Upper lobe of right lung (tissue), 1 donor: ENCODE results near the gene FAM53B. TPM values are rescaled to one million over a fixed set of nuclear protein-coding genes. Genes with fewer than 3 reads are reported as not detected.
"Not testable (repeated sequence)": the region's sequence is repeated elsewhere in the genome, so short reads cannot be mapped to it uniquely, and the experiment has no call there.

Source experiments
- ATAC-seq: fragments of 200-7000 bp; cut with Tn5 transposase; one replicate; pipeline ENCODE4 v1.9.1; 2020; ENCODE audit warnings: mild to moderate bottlenecking, moderate library complexity
- DNase-seq: peaks from one replicate; pipeline ENCODE4 v3.0.0-alpha.2; 2020
- H3K27ac ChIP-seq: fragments of 200-600 bp; one replicate; pipeline ENCODE4 v1.8.0; 2022
- H3K27me3 ChIP-seq: fragments of 200-600 bp; one replicate; pipeline ENCODE4 v1.8.0; 2022; ENCODE audit warnings: mild to moderate bottlenecking
- H3K36me3 ChIP-seq: fragments of 200-600 bp; one replicate; pipeline ENCODE4 v1.8.0; 2022
- H3K4me1 ChIP-seq: fragments of 200-600 bp; one replicate; pipeline ENCODE4 v1.8.0; 2022
- H3K4me3 ChIP-seq: fragments of 200-600 bp; one replicate; pipeline ENCODE4 v1.8.0; 2022; ENCODE audit warnings: mild to moderate bottlenecking
- H3K9me3 ChIP-seq: fragments of 200-600 bp; one replicate; pipeline ENCODE4 v1.8.0; 2022
- CTCF ChIP-seq: fragments of 200-600 bp; IDR thresholded peaks from one replicate; pipeline ENCODE4 v1.8.0; 2022; ENCODE audit warnings: antibody characterized with exemption
- intact Hi-C: fragments of 100-400 bp; cut with DNase I; formaldehyde crosslinking; loops from one replicate; pipeline ENCODE4 v1.11.0; 2022
- long read RNA-seq: library from polyadenylated mRNA; unstranded; transcript quantifications from one replicate; pipeline ENCODE4 v2.0.0, GENCODE V29; 2021
- total RNA-seq: library from RNA; stranded (reverse); fragmentation: NEBNext Ultra II Directional; extraction: Animal tissue kit (Norgen Biotek cat#: 25700); gene quantifications from one replicate; pipeline ENCODE4 v1.2.1, GENCODE V29; 2021
- donor health status: DM: no; HTN: yes; CAD: no; lungs with severe emphysema.

The FAM53B gene
- total RNA-seq, result 31.4 TPM
- long read RNA-seq, full-length matches to known transcripts, result 14 of 27 reads
- long read RNA-seq, partial matches to known transcripts, result 8 of 27 reads
- long read RNA-seq, other reads (novel, unspliced or antisense), result 5 of 27 reads

GRCh38 chr10:124744102-124745050 lies at the start of gene FAM53B:
TSS of gene FAM53B (minus strand) at chr10:124744378. CDS start at chr10:124706713, 37,665 bp downstream.
- ATAC-seq, result peak; percentile 85
- intact Hi-C loops, result loop anchor here (5.0 kb wide), 1 partner anchor 207 kb away; no protein-coding TSS in a partner anchor
- TF ChIP-seq CTCF, result no peak

GRCh38 chr10:124792998-124793352 lies 48.8 kb upstream of the FAM53B start:
- H3K4me1 ChIP-seq, result peaks cover 8% of the 10 kb centered on the region
- no peak for TF ChIP-seq CTCF
- H3K27ac ChIP-seq, result no peak overlapping the region
- no peaks in the 10 kb centered on the region for H3K9me3 ChIP-seq
- intact Hi-C loops, result no loop called here
- H3K4me3 ChIP-seq, result peak overlapping the region; percentile 98
- no peaks in the 10 kb centered on the region for H3K27me3 ChIP-seq
- ATAC-seq (no peak), DNase-seq (no peak)
- peaks cover 6% of the 10 kb centered on the region for H3K36me3 ChIP-seq

More at GRCh38 chr10:124744102-124745050, at the start of gene FAM53B:
- peaks cover 5% of the 10 kb centered on the region for H3K36me3 ChIP-seq
- peak within 1 kb of the TSS; percentile 88 for H3K27ac ChIP-seq
- no peaks in the 10 kb centered on the region for H3K9me3 ChIP-seq
- H3K4me1 ChIP-seq, result peaks cover 42% of the 10 kb centered on the region
- H3K27me3 ChIP-seq, result no peaks in the 10 kb centered on the region
- DNase-seq, result peak; percentile 93
- H3K4me3 ChIP-seq, result peak within 1 kb of the TSS; percentile 72

GRCh38 chr10:124791547-124792348 lies 47.6 kb upstream of the FAM53B start, which contains the start of gene EEF1AKMT2:
TSS of gene EEF1AKMT2 (minus strand) at chr10:124791887. CDS start at chr10:124791833, 54 bp downstream.
- peak; percentile 93 for DNase-seq
- peak; percentile 100 for ATAC-seq
- no peaks in the 10 kb centered on the region for H3K9me3 ChIP-seq
- H3K27me3 ChIP-seq, result no peaks in the 10 kb centered on the region
- H3K36me3 ChIP-seq, result peaks cover 9% of the 10 kb centered on the region
- peak; percentile 47 for TF ChIP-seq CTCF
- peak within 1 kb of the TSS; percentile 93 for H3K27ac ChIP-seq
- intact Hi-C loops, result no loop called here
- H3K4me3 ChIP-seq, result peak within 1 kb of the TSS; percentile 98
- H3K4me1 ChIP-seq, result peaks cover 8% of the 10 kb centered on the region

GRCh38 chr10:124782900-124783299 lies 38.7 kb upstream of the FAM53B start:
- not testable (repeated sequence) for DNase-seq, H3K27me3 ChIP-seq

GRCh38 chr10:124768791-124769190 lies 24.6 kb upstream of the FAM53B start:
- TF ChIP-seq CTCF, result no peak
- Histone ChIP-seq H3K27me3 (no peaks in the 10 kb centered on the region), H3K27ac (no peak overlapping the region), H3K9me3 (no peaks in the 10 kb centered on the region), H3K36me3 (peaks cover 18% of the 10 kb centered on the region), H3K4me1 (no peaks in the 10 kb centered on the region), H3K4me3 (no peak overlapping the region)
- ATAC-seq (no peak), DNase-seq (no peak)
- intact Hi-C loops, result no loop called here

More at GRCh38 chr10:124782900-124783299, 38.7 kb upstream of the FAM53B start:
- H3K4me3 ChIP-seq, H3K4me1 ChIP-seq, H3K9me3 ChIP-seq, H3K27ac ChIP-seq, ATAC-seq, intact Hi-C loops: not testable (repeated sequence)
- H3K36me3 ChIP-seq, result peaks cover 14% of the 10 kb centered on the region
